ENCODE measurements around the gene PRR29. TPM values are rescaled to one million over a fixed set of nuclear protein-coding genes. Genes with fewer than 3 reads are reported as not detected.
"Not testable (repeated sequence)": the region's sequence is repeated elsewhere in the genome, so short reads cannot be mapped to it uniquely, and the experiment has no call there.

Gene PRR29
- total RNA-seq, 1 donor from 2014 or later: not detected

DNA sequence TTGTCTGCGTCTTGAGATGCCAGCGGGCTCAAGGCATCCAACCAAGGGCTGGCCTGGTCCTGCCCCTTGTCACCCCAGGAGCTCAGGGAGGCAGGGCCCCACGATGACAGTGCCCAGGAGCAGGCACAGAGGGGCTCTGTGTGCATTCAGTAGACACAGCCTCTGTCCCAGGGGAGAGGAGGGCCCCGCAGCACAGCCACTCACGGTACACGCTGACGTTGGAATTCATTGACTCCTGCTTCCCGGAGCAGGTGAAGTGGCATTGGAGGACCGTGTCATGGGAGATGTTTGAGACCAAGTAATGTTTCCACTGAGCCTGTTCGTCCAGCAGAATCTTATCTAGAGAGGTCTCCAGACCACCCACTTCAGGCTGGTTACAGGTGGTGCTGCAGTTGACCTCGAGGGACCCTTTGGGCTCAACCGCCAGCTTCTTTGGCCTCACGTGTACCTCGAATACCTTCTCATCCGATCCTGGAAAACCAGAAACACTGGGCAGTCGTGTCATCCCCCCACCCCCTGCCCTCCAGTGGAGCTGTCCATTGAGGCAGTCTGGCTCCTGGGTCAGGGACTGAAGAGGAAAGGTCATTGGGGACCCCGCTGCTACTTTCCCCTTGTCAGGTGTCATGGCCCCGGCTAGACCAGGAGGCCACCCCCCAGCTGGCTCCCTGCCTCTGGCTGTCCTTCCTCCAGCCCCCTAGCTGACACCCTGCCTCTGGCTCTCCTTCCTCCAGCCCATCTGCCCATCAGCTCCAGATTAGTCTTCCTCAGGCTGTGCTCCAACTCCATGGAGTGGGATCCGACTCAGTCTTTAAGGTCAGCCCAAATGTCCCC lies 7.0 kb downstream of the PRR29 start:
- Histone ChIP-seq H3K36me3 (no peaks in the 10 kb centered on the region), H3K27ac (replicated peaks) (peak overlapping the region; percentile 89), H3K4me3 (peak overlapping the region; percentile 62), H3K4me1 (peaks cover 76% of the 10 kb centered on the region), H3K9me3 (replicated peaks) (no peaks in the 10 kb centered on the region), H3K27me3 (ENCODE audit: low read depth) (no peaks in the 10 kb centered on the region)
- intact Hi-C loops (cut with micrococcal nuclease): no loop called here
- no peak for TF ChIP-seq CTCF (IDR thresholded peaks at IDR 0.05; ENCODE audit: borderline replicate concordance)
- DNase-seq: no peak

DNA sequence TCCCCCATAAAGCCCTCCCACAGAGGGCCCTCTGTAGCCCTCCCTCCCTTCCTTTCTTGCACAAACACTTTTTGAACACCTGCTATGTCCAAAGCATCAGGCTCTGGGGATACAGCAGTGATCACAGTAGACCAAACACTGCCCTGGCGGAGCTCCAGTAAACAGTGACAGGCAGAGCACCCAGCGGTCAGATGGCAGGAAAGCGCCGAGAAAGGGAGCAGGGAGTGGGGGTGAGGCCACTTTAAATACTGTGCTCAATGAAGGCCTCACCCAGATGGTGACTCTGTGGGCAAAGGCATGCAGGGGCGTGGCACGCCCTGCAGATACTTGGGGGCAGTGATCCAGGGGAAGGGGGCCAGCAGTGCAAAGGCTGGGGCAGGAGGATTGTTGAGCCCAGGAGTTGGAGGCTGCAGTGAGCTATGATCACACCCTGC lies 7.6 kb downstream of the PRR29 start:
- peaks cover 76% of the 10 kb centered on the region for H3K4me1 ChIP-seq
- no peaks in the 10 kb centered on the region for H3K36me3 ChIP-seq
- H3K27ac ChIP-seq (replicated peaks): peak overlapping the region; percentile 89
- H3K27me3 ChIP-seq (ENCODE audit: low read depth): no peaks in the 10 kb centered on the region
- peak overlapping the region; percentile 62 for H3K4me3 ChIP-seq
- H3K9me3 ChIP-seq (replicated peaks): no peaks in the 10 kb centered on the region
- intact Hi-C loops (cut with micrococcal nuclease): no loop called here
- no peak for DNase-seq
- TF ChIP-seq CTCF (IDR thresholded peaks at IDR 0.05; ENCODE audit: borderline replicate concordance): no peak

DNA sequence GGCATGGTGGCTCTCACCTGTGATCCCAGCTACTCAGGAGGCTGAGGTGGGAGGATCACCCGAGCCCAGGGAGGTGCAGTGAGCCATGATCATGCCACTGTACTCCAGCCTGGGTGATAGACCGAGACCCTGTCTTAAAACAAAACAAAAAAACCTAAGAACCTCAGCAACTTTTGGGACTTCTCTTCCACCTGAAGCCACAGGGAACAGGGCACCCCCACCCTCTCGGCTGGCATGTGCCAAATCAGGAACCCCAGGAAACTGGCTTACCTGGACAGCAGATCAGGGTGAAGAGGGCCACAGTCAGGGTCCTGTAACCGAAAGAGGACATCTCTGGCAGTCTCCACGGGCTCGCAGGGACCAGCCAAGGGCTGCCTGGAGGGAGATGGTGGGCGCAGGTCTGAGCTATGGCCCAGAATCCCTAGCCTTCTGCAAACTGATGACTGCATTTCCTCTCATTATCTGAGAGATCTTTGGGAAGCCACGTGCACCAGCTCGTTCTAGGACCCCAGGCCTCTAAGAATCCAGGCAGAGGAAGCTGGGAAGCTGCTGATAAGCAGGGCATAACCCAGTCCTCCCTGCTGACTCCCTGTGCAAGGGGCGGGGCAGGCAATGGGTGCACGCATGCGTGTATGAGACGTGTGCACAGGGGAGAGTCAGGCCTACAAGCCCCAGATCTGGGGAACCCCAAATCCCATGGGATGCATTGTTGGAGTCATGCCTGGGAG lies 8.4 kb downstream of the PRR29 start:
- TF ChIP-seq CTCF (IDR thresholded peaks at IDR 0.05; ENCODE audit: borderline replicate concordance): no peak
- Histone ChIP-seq H3K4me3 (peak overlapping the region; percentile 62), H3K27me3 (ENCODE audit: low read depth) (no peaks in the 10 kb centered on the region), H3K4me1 (peaks cover 69% of the 10 kb centered on the region), H3K36me3 (no peaks in the 10 kb centered on the region), H3K27ac (replicated peaks) (peak overlapping the region; percentile 89), H3K9me3 (replicated peaks) (no peaks in the 10 kb centered on the region)
- DNase-seq: peak; percentile 75
- intact Hi-C loops (cut with micrococcal nuclease): no loop called here

GRCh38 chr17:64007089-64007837 lies 9.1 kb downstream of the PRR29 start:
- H3K4me3 ChIP-seq; H3K27me3 ChIP-seq (ENCODE audit: low read depth); DNase-seq: not testable (repeated sequence)

GRCh38 chr17:64007838-64008282 lies 9.7 kb downstream of the PRR29 start:
- peak overlapping the region; percentile 89 for H3K27ac ChIP-seq (replicated peaks)
- DNase-seq: no peak

More at GRCh38 chr17:64007089-64007837, 9.1 kb downstream of the PRR29 start:
- H3K36me3 ChIP-seq; H3K9me3 ChIP-seq (replicated peaks); intact Hi-C loops (cut with micrococcal nuclease): not testable (repeated sequence)
- H3K4me1 ChIP-seq: peaks cover 61% of the 10 kb centered on the region
- peak overlapping the region; percentile 89 for H3K27ac ChIP-seq (replicated peaks)

More at GRCh38 chr17:64007838-64008282, 9.7 kb downstream of the PRR29 start:
- no peak for TF ChIP-seq CTCF (IDR thresholded peaks at IDR 0.05; ENCODE audit: borderline replicate concordance)
- H3K4me1 ChIP-seq: peaks cover 55% of the 10 kb centered on the region
- H3K27me3 ChIP-seq (ENCODE audit: low read depth): no peaks in the 10 kb centered on the region
- no peaks in the 10 kb centered on the region for H3K9me3 ChIP-seq (replicated peaks)
- H3K4me3 ChIP-seq: no peak overlapping the region
- intact Hi-C loops (cut with micrococcal nuclease): no loop called here
- H3K36me3 ChIP-seq: no peaks in the 10 kb centered on the region

All from left ventricle myocardium inferior (tissue), 1 donor.